ENCODE data around the gene CCDC150. TPM values are rescaled to one million over a fixed set of nuclear protein-coding genes. Genes with fewer than 3 reads are reported as not detected.

CCDC150 gene
- 24.3 and 131 TPM in 2 replicates for total RNA-seq (2011; cell fraction: chromatin; rRNA removed; ENCODE audit: low replicate concordance)
- 11.8 and 23.6 TPM in 2 replicates for total RNA-seq (2011; cell fraction: nucleolus; rRNA removed)
- 31.8 and 43.3 TPM in 2 replicates for total RNA-seq (2011; cell fraction: nucleoplasm; rRNA removed)
- 10.7 and 11.1 TPM in 2 replicates for total RNA-seq (2014; rRNA removed)
- 12.5 and 13.4 TPM in 2 replicates for total RNA-seq (2014; rRNA removed; fragmentation: Illumina TruSeq; extraction: Trizol)
- 16.5 and 19.2 TPM in 2 replicates for total RNA-seq (2015; rRNA removed; fragmentation: Illumina TruSeq; extraction: Trizol)
- total RNA-seq (2021), result 11.2 and 11.3 TPM in 2 replicates
- polyA plus RNA-seq (2011; rRNA removed), result 18.5 and 23.1 TPM in 2 replicates
- 0.75 and 2.6 TPM in 2 replicates for polyA plus RNA-seq (2011; cell fraction: cytosol; rRNA removed)
- polyA plus RNA-seq (2011; cell fraction: nucleus; rRNA removed), result 52.1 and 73.8 TPM in 2 replicates
- polyA plus RNA-seq (2012), result 5.4 and 8.3 TPM in 2 replicates
- polyA plus RNA-seq (2014; fragmentation: Illumina TruSeq; extraction: Trizol), result 8.6 and 9.8 TPM in 2 replicates
- 1 to 10 TPM; 4.4 to 8.4 TPM for polyA plus RNA-seq (2014; fragmentation: Nextera tagmentation; extraction: Ambion mirVana)
- polyA plus RNA-seq (2014; rRNA removed), result 13.0 and 19.1 TPM in 2 replicates
- 31.4 and 32.7 TPM in 2 replicates for polyA minus RNA-seq (2011; rRNA and poly(A)+ RNA removed)
- polyA minus RNA-seq (2011; cell fraction: cytosol; rRNA and poly(A)+ RNA removed), result 2.7 and 2.8 TPM in 2 replicates
- 40.1 and 72.9 TPM in 2 replicates for polyA minus RNA-seq (2011; cell fraction: nucleus; rRNA and poly(A)+ RNA removed)
- Bru-seq, nascent RNA, result percentile 62 among the genes with signal in this experiment
- BruChase-seq, experiment 1, labeled RNA remaining after a 2-hour chase, result percentile 66 among the genes with signal in this experiment
- percentile 69 among the genes with signal in this experiment for BruChase-seq, experiment 2, labeled RNA remaining after a 6-hour chase
- long read RNA-seq, experiment 1, partial matches to known transcripts, result 0 of 6 reads
- long read RNA-seq, experiment 1, other reads (novel, unspliced or antisense), result 6 of 6 reads
- long read RNA-seq, experiment 2, result 0 reads
- long read RNA-seq, experiment 3, partial matches to known transcripts, result 2 of 4 reads
- long read RNA-seq, experiment 3, other reads (novel, unspliced or antisense), result 2 of 4 reads

DNA sequence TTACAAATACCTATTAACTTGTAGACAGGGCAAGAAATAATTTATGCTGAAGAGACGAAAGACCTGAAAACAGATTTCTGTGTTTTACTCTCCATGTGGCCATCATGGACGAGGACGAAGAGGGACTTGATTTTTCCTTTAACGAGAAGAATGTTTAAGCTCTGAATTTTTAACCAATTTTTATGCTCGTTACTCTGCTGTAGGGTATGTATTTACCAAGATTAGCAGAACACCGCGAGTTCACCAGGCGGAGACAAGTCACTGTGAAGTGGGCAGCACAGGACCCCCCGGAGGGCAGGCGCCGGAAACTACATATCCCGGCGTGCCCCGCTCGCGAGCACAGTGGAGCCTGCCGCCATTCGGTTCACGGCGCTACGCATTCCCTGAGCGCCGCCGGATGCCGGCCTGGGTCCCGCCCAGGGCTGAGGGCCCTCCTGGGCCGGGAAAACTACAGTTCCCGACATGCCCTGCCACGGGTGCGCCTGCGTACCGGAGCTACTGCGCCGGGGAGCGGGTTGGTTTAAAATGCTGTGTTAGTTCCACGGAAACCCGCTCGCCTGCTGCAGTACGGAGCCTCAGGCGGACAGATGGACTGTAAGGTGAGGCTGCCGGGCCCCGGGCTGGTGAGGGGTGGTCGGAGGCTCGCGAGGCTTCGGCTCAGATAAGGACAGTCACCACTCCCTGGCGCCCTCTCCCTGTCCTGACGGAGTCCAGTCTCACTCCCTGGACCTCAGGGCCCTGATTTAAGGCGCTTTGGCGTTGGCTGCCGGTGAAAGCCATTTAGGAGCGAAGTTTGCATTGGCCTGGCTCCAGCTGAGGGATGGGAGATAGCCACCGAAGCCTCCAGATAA, at the start of gene CCDC150:
Gene CCDC150, plus strand, starts transcription at position 536 of the 851 bp plus-strand sequence. Its CDS starts 52 bp downstream, at position 588.
- H3K9me3 ChIP-seq (replicated peaks; ENCODE audit: control insufficient read depth, insufficient read depth, low read depth, low read length), result peaks cover 2% of the 10 kb centered on the region; the same call in 1 of the 2 replicates
- peak within 1 kb of the TSS; percentile 99 for H2AFZ ChIP-seq (ENCODE audit: low read depth, low read length)
- BruUV-seq (replicated peaks), result no TSS peak
- no peaks in the 10 kb centered on the region for H3K36me3 ChIP-seq (ENCODE audit: control insufficient read depth, insufficient read depth, low read length)
- no peaks in the 10 kb centered on the region for H4K20me1 ChIP-seq (replicated peaks; ENCODE audit: control insufficient read depth, insufficient read depth, low read length)
- peak within 1 kb of the TSS; percentile 77 for H3K27ac ChIP-seq (ENCODE audit: extremely low read depth, low read depth, low read length)
- in situ Hi-C loops (cut with MboI) (no loop called here), intact Hi-C loops (cut with micrococcal nuclease) (no loop called here)
- peak within 1 kb of the TSS; percentile 72 to 92 for H3K9ac ChIP-seq (ENCODE audit: insufficient read depth in 1 of 2, low read depth in 2 of 2, low read length in 2 of 2)
- H3K4me2 ChIP-seq (ENCODE audit: insufficient read depth, low read length), result peak within 1 kb of the TSS; percentile 92
- no peaks in the 10 kb centered on the region for H3K27me3 ChIP-seq (ENCODE audit: control insufficient read depth in 2 of 2, insufficient read depth in 2 of 2, low read length in 2 of 2)
- ATAC-seq, result peak; percentile 100
- ChIA-PET CTCF (ENCODE audit: low intra/inter-chr PET ratio) (no interaction called here), POLR2A (interaction anchor here (0.6 to 1.3 kb wide), 3 partner anchors 39 to 138 kb away, joined by 3 read pairs; no protein-coding TSS in a partner anchor)
- H3K4me3 ChIP-seq, result peak within 1 kb of the TSS; percentile 83
- peaks cover 31% of the 10 kb centered on the region for H3K79me2 ChIP-seq (ENCODE audit: control insufficient read depth, insufficient read depth, low read length)
- FAIRE-seq, result peak; percentile 90
- WGBS (ENCODE audit: insufficient coverage, low coverage, missing lambda C conversion rate), result 7% methylated on average over 36 of the region's 53 CpGs
- H3K9me1 ChIP-seq (ENCODE audit: control insufficient read depth, insufficient read depth, low read length), result no peaks in the 10 kb centered on the region
- H3K4me1 ChIP-seq (replicated peaks in 1 of 2; ENCODE audit: control insufficient read depth in 2 of 2, insufficient read depth in 2 of 2, low read length in 2 of 2), result peaks cover 4 to 12% of the 10 kb centered on the region in 2 experiments; a peak in 3 of 5 replicates
- DNase-seq (ENCODE audit: extremely low read depth in 1 of 4, low spot score in 3 of 4), result peak; percentile 87 to 92 (median 89)
- TF ChIP-seq CBX2 (IDR thresholded peaks at IDR 0.05; ENCODE audit: insufficient read depth, low read length, poor library complexity, severe bottlenecking), result no peak
- no peak for TF ChIP-seq ZC3H8 (IDR thresholded peaks at IDR 0.05)
- 0 out of 2 replicates have a peak, but pooled peaks have one; percentile 24 for TF ChIP-seq LCOR (CRISPR knock-in tag; IDR thresholded peaks at IDR 0.05)
- TF ChIP-seq TEAD1 (CRISPR knock-in tag; IDR thresholded peaks at IDR 0.05), result peak; percentile 39 to 59; a peak in 1 of 4 replicates
- TF ChIP-seq DPF2 (IDR thresholded peaks at IDR 0.05), result no peak
- peak; percentile 63 for TF ChIP-seq NR2C2 (CRISPR knock-in tag; IDR thresholded peaks at IDR 0.05)
- peak; percentile 94 for TF ChIP-seq NR2C2 (tag; IDR thresholded peaks at IDR 0.05)
- TF ChIP-seq, protein P1, sequence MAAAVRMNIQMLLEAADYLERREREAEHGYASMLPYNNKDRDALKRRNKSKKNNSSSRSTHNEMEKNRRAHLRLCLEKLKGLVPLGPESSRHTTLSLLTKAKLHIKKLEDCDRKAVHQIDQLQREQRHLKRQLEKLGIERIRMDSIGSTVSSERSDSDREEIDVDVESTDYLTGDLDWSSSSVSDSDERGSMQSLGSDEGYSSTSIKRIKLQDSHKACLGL (CRISPR knock-in tag; IDR thresholded peaks at IDR 0.05; ENCODE audit: borderline replicate concordance, poor library complexity, severe bottlenecking), result no peak
- peak; percentile 55; the same call in 1 of the 2 replicates for TF ChIP-seq SIN3B (IDR thresholded peaks at IDR 0.05; ENCODE audit: low read depth)
- no peak for TF ChIP-seq BDP1 (IDR thresholded peaks at IDR 0.05; ENCODE audit: insufficient read depth, insufficient read length)
- TF ChIP-seq NR2C1 (IDR thresholded peaks at IDR 0.05), result peak; percentile 66
- peak; percentile 91 for TF ChIP-seq NR2C1 (tag; IDR thresholded peaks at IDR 0.05)
- TF ChIP-seq, protein P2, sequence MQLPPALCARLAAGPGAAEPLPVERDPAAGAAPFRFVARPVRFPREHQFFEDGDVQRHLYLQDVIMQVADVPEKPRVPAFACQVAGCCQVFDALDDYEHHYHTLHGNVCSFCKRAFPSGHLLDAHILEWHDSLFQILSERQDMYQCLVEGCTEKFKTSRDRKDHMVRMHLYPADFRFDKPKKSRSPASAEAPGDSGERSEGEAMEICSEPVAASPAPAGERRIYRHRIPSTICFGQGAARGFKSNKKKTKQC (CRISPR knock-in tag; IDR thresholded peaks at IDR 0.05), result no peak
- peak; percentile 92 for TF ChIP-seq ZNF316 (IDR thresholded peaks at IDR 0.05)
- TF ChIP-seq GABPA (tag; conservative IDR thresholded peaks at IDR 0.05; ENCODE audit: low read depth), result peak; percentile 89
- peak; percentile 43 for TF ChIP-seq HMGN3 (IDR thresholded peaks at IDR 0.05; ENCODE audit: borderline replicate concordance, extremely low read depth, insufficient read length, low read depth, low read length)

Measured in K562 (cell line).